ENCODE measurements around the gene TLK1.
A peak's percentile ranks its signal among the peaks of the same experiment; 100 is the strongest.

TLK1 gene

GRCh38 chr2:171160119-171160955 is at the start of gene TLK1:
Gene TLK1 (minus strand): TSS chr2:171160893. CDS start chr2:171160428, 465 bp downstream.
- DNase-seq = peak; percentile 74

- DNase-seq = no peak
Observed at GRCh38 chr2:171210216-171210863, 49.6 kb upstream of the TLK1 start.

GRCh38 chr2:171208657-171209056 is 48.0 kb upstream of the TLK1 start:
- DNase-seq = no peak

GRCh38 chr2:171206422-171207115 is 45.9 kb upstream of the TLK1 start:
- DNase-seq = no peak

- DNase-seq = no peak
Observed at GRCh38 chr2:171205551-171205950, 44.9 kb upstream of the TLK1 start.

- DNase-seq = no peak
Observed at GRCh38 chr2:171201767-171202166, 41.1 kb upstream of the TLK1 start.

- DNase-seq = no peak
Observed at GRCh38 chr2:171201271-171201670, 40.6 kb upstream of the TLK1 start.

GRCh38 chr2:171200469-171200868 is 39.8 kb upstream of the TLK1 start:
- DNase-seq = no peak

GRCh38 chr2:171191021-171191420 is 30.3 kb upstream of the TLK1 start:
- no peak for DNase-seq

- DNase-seq = no peak
Observed at GRCh38 chr2:171187819-171188218, 27.1 kb upstream of the TLK1 start.

- no peak for DNase-seq
Observed at GRCh38 chr2:171187177-171187576, 26.5 kb upstream of the TLK1 start.

- DNase-seq = no peak
Observed at GRCh38 chr2:171185941-171186340, 25.2 kb upstream of the TLK1 start.

GRCh38 chr2:171185165-171185818 is 24.6 kb upstream of the TLK1 start:
- no peak for DNase-seq

GRCh38 chr2:171181064-171182049 is 20.7 kb upstream of the TLK1 start:
- peak; percentile 51 for DNase-seq

GRCh38 chr2:171180229-171180930 is 19.7 kb upstream of the TLK1 start:
- DNase-seq = peak; percentile 68

GRCh38 chr2:171178993-171179392 is 18.3 kb upstream of the TLK1 start:
- no peak for DNase-seq

- no peak for DNase-seq
Observed at GRCh38 chr2:171176516-171176915, 15.8 kb upstream of the TLK1 start.

- no peak for DNase-seq
Observed at GRCh38 chr2:171174075-171174474, 13.4 kb upstream of the TLK1 start.

GRCh38 chr2:171173087-171173486 is 12.4 kb upstream of the TLK1 start:
- DNase-seq = peak; percentile 64

- no peak for DNase-seq
Observed at GRCh38 chr2:171171808-171172207, 11.1 kb upstream of the TLK1 start.

GRCh38 chr2:171169839-171170238 is 9.1 kb upstream of the TLK1 start:
- DNase-seq = no peak
